KMS-11 (cell line): ENCODE measurements around the gene DUS1L.

ENCODE experiments used
- H2AFZ ChIP-seq: fragments of 200-600 bp; sonication (generic); 2 replicates; pipeline ENCODE4 v1.6.1; 2016; ENCODE audit warnings: antibody characterized with exemption, mixed run types, low read depth
- H3K27ac ChIP-seq: fragments of 200-600 bp; sonication (generic); 2 replicates; pipeline ENCODE4 v1.6.1; 2016; ENCODE audit warnings: mild to moderate bottlenecking, mixed run types
- H3K27me3 ChIP-seq: fragments of 200-600 bp; sonication (generic); 2 replicates; pipeline ENCODE4 v1.6.1; 2017; ENCODE audit warnings: mild to moderate bottlenecking, low read depth, mixed run types, moderate library complexity; ENCODE audit not compliant: insufficient read depth
- H3K36me3 ChIP-seq: fragments of 200-600 bp; sonication (generic); 2 replicates; pipeline ENCODE4 v1.6.1; 2017; ENCODE audit warnings: mild to moderate bottlenecking, mixed run types; ENCODE audit not compliant: insufficient read depth
- H3K4me1 ChIP-seq: fragments of 200-600 bp; sonication (generic); 2 replicates; pipeline ENCODE4 v1.6.1; 2016; ENCODE audit warnings: mild to moderate bottlenecking, low read depth, mixed run types; ENCODE audit not compliant: poor library complexity, severe bottlenecking
- H3K4me2 ChIP-seq: fragments of 200-600 bp; sonication (generic); 2 replicates; pipeline ENCODE4 v1.7.0; 2016; ENCODE audit warnings: mild to moderate bottlenecking, mixed run types
- H3K4me3 ChIP-seq: fragments of 200-600 bp; sonication (generic); IDR thresholded peaks from 2 replicates; pipeline ENCODE4 v1.6.1; 2017; ENCODE audit warnings: low read depth, low read length, mixed read lengths; ENCODE audit not compliant: insufficient read depth
- H3K79me2 ChIP-seq: fragments of 200-600 bp; sonication (generic); 2 replicates; pipeline ENCODE4 v1.6.1; 2016; ENCODE audit warnings: low read depth, mixed run types; ENCODE audit not compliant: insufficient read depth
- H3K9ac ChIP-seq: fragments of 200-600 bp; sonication (generic); 2 replicates; pipeline ENCODE4 v1.6.1; 2016; ENCODE audit warnings: mild to moderate bottlenecking, mixed run types
- H4K20me1 ChIP-seq: fragments of 200-600 bp; sonication (generic); 2 replicates; pipeline ENCODE4 v1.6.1; 2016; ENCODE audit warnings: mild to moderate bottlenecking, mixed run types; ENCODE audit not compliant: insufficient read depth
- CTCF ChIP-seq: fragments of 200-600 bp; sonication (generic); conservative IDR thresholded peaks from 2 replicates; pipeline ENCODE4 v1.6.1; 2017; ENCODE audit warnings: low read depth, mild to moderate bottlenecking, antibody characterized with exemption, low read length, moderate library complexity, mixed read lengths

The DUS1L gene

GRCh38 chr17:82065193-82065637, 389 bp downstream of the DUS1L start:
- no peaks in the 10 kb centered on the region for H3K27me3 ChIP-seq
- peaks cover 13% of the 10 kb centered on the region for H3K79me2 ChIP-seq
- peak overlapping the region; percentile 85 for H3K9ac ChIP-seq
- H3K36me3 ChIP-seq, result peaks cover 7% of the 10 kb centered on the region
- TF ChIP-seq CTCF, result no peak
- H3K4me2 ChIP-seq, result peak overlapping the region; percentile 98
- no peak overlapping the region for H3K4me3 ChIP-seq
- H4K20me1 ChIP-seq, result no peaks in the 10 kb centered on the region
- H3K4me1 ChIP-seq, result peaks cover 14% of the 10 kb centered on the region
- 0 out of 2 replicates have a peak overlapping the region, but pooled peaks have one; percentile 26 for H2AFZ ChIP-seq
- peak overlapping the region; percentile 46 for H3K27ac ChIP-seq

GRCh38 chr17:82064433-82065192, 991 bp downstream of the DUS1L start:
- Histone ChIP-seq H3K4me3 (no peak overlapping the region), H3K4me1 (peaks cover 14% of the 10 kb centered on the region), H3K36me3 (peaks cover 10% of the 10 kb centered on the region), H3K9ac (peak overlapping the region; percentile 85), H2AFZ (no peak overlapping the region), H3K79me2 (peaks cover 13% of the 10 kb centered on the region), H3K27me3 (no peaks in the 10 kb centered on the region), H4K20me1 (no peaks in the 10 kb centered on the region), H3K4me2 (peak overlapping the region; percentile 98), H3K27ac (peak overlapping the region; percentile 46)
- TF ChIP-seq CTCF, result no peak

GRCh38 chr17:82063424-82064415, 1.9 kb downstream of the DUS1L start:
- Histone ChIP-seq H3K4me3 (no peak overlapping the region), H2AFZ (no peak overlapping the region), H3K27ac (peak overlapping the region; percentile 46; the same call in 1 of the 2 replicates), H4K20me1 (no peaks in the 10 kb centered on the region), H3K27me3 (no peaks in the 10 kb centered on the region), H3K4me2 (peak overlapping the region; percentile 98), H3K4me1 (peaks cover 14% of the 10 kb centered on the region), H3K79me2 (peaks cover 13% of the 10 kb centered on the region), H3K36me3 (peaks cover 10% of the 10 kb centered on the region), H3K9ac (peak overlapping the region; percentile 85; the same call in 1 of the 2 replicates)
- no peak for TF ChIP-seq CTCF

GRCh38 chr17:82062984-82063368, 2.6 kb downstream of the DUS1L start:
- Histone ChIP-seq H3K27ac (no peak overlapping the region), H2AFZ (no peak overlapping the region), H3K36me3 (peaks cover 10% of the 10 kb centered on the region)

More at GRCh38 chr17:82062984-82063368, 2.6 kb downstream of the DUS1L start:
- Histone ChIP-seq H3K9ac (no peak overlapping the region), H4K20me1 (no peaks in the 10 kb centered on the region), H3K79me2 (peaks cover 13% of the 10 kb centered on the region), H3K27me3 (no peaks in the 10 kb centered on the region), H3K4me2 (no peak overlapping the region), H3K4me3 (no peak overlapping the region), H3K4me1 (peaks cover 14% of the 10 kb centered on the region)
- TF ChIP-seq CTCF, result no peak
